Measurements from ENCODE around the gene PTMA.
"Not testable (repeated sequence)": the region's sequence is repeated elsewhere in the genome, so short reads cannot be mapped to it uniquely, and the experiment has no call there.

DNA sequence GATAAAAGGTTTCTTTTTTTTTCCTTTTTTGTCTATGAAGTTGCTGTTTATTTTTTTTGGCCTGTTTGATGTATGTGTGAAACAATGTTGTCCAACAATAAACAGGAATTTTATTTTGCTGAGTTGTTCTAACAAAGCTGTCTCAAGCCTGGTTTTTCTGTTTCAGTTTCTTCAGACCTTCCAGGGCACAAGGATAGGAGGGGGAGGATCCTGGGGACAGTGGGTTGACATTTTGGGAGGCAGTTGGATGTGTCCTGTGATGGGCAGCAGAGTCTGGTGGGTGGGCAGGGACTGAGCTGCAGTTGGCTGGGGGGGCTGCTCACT is 5.0 kb downstream of the PTMA start:
- TF ChIP-seq ISL1 (CRISPR knock-in tag; IDR thresholded peaks at IDR 0.05) = not testable (repeated sequence)
- TF ChIP-seq, protein P1, sequence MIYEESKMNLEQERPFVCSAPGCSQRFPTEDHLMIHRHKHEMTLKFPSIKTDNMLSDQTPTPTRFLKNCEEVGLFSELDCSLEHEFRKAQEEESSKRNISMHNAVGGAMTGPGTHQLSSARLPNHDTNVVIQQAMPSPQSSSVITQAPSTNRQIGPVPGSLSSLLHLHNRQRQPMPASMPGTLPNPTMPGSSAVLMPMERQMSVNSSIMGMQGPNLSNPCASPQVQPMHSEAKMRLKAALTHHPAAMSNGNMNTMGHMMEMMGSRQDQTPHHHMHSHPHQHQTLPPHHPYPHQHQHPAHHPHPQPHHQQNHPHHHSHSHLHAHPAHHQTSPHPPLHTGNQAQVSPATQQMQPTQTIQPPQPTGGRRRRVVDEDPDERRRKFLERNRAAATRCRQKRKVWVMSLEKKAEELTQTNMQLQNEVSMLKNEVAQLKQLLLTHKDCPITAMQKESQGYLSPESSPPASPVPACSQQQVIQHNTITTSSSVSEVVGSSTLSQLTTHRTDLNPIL (CRISPR knock-in tag; IDR thresholded peaks at IDR 0.05; ENCODE audit: low read depth) = not testable (repeated sequence)
